Measurements from ENCODE around the gene GNAL.

The GNAL gene

GRCh38 chr18:11761553-11761952, 72.5 kb downstream of the GNAL start:
- DNase-seq (ENCODE audit: low read depth in 2 of 2): no peak

- DNase-seq (ENCODE audit: low read depth in 2 of 2): no peak
Measured at GRCh38 chr18:11762429-11762828, 73.4 kb downstream of the GNAL start.

- no peak for DNase-seq (ENCODE audit: low read depth in 2 of 2)
Measured at GRCh38 chr18:11767329-11767728, 78.3 kb downstream of the GNAL start.

GRCh38 chr18:11767935-11768334, 78.9 kb downstream of the GNAL start:
- no peak for DNase-seq (ENCODE audit: low read depth in 2 of 2)

- DNase-seq (ENCODE audit: low read depth in 2 of 2): no peak
Measured at GRCh38 chr18:11775436-11776174, 86.5 kb downstream of the GNAL start.

- DNase-seq (ENCODE audit: low read depth in 2 of 2): no peak
Measured at GRCh38 chr18:11780042-11780441, 91.0 kb downstream of the GNAL start.

GRCh38 chr18:11783716-11784331, 94.8 kb downstream of the GNAL start:
- DNase-seq (ENCODE audit: low read depth in 2 of 2): no peak

- DNase-seq (ENCODE audit: low read depth in 2 of 2): no peak
Measured at GRCh38 chr18:11784674-11785304, 95.7 kb downstream of the GNAL start.

GRCh38 chr18:11785444-11786055, 96.5 kb downstream of the GNAL start:
- DNase-seq (ENCODE audit: low read depth in 2 of 2): no peak

GRCh38 chr18:11789716-11790510, 100.8 kb downstream of the GNAL start:
- no peak for DNase-seq (ENCODE audit: low read depth in 2 of 2)

GRCh38 chr18:11791131-11791530, 102.1 kb downstream of the GNAL start:
- no peak for DNase-seq (ENCODE audit: low read depth in 2 of 2)

GRCh38 chr18:11792632-11793031, 103.6 kb downstream of the GNAL start:
- no peak for DNase-seq (ENCODE audit: low read depth in 2 of 2)

- DNase-seq (ENCODE audit: low read depth in 2 of 2): no peak
Measured at GRCh38 chr18:11794195-11794594, 105.1 kb downstream of the GNAL start.

- no peak for DNase-seq (ENCODE audit: low read depth in 2 of 2)
Measured at GRCh38 chr18:11795916-11796315, 106.9 kb downstream of the GNAL start.

GRCh38 chr18:11798271-11798670, 109.2 kb downstream of the GNAL start:
- DNase-seq (ENCODE audit: low read depth in 2 of 2): no peak

GRCh38 chr18:11799066-11799465, 110.0 kb downstream of the GNAL start:
- no peak for DNase-seq (ENCODE audit: low read depth in 2 of 2)

GRCh38 chr18:11800566-11801334, 111.7 kb downstream of the GNAL start:
- DNase-seq (ENCODE audit: low read depth in 2 of 2): no peak

GRCh38 chr18:11801573-11801972, 112.5 kb downstream of the GNAL start:
- DNase-seq (ENCODE audit: low read depth in 2 of 2): no peak

GRCh38 chr18:11802158-11802557, 113.1 kb downstream of the GNAL start:
- no peak for DNase-seq (ENCODE audit: low read depth in 2 of 2)

GRCh38 chr18:11802586-11802985, 113.5 kb downstream of the GNAL start:
- no peak for DNase-seq (ENCODE audit: low read depth in 2 of 2)

GRCh38 chr18:11807233-11807632, 118.2 kb downstream of the GNAL start:
- no peak for DNase-seq (ENCODE audit: low read depth in 2 of 2)

All from stimulated activated CD8-positive, alpha-beta memory T cell treated with anti-CD3 and anti-CD28 coated beads, Interleukin-7, amount 100 ng/mL, for 4 hours (primary cell).